BE2C (cell line): Measurements from ENCODE around the gene RANGAP1.

ENCODE experiments used
- DNase-seq: peaks from one replicate; pipeline ENCODE4 v3.0.0-alpha.2; 2020
- H3K27me3 ChIP-seq: fragments of 250-450 bp; sonication (Bioruptor Pico); 2 replicates; pipeline ENCODE4 v1.5.1; 2020; ENCODE audit warnings: mild to moderate bottlenecking
- H3K36me3 ChIP-seq: fragments of 250-450 bp; sonication (Bioruptor Pico); 2 replicates; pipeline ENCODE4 v1.5.1; 2020; ENCODE audit warnings: mild to moderate bottlenecking
- H3K4me1 ChIP-seq: fragments of 250-450 bp; sonication (Bioruptor Pico); 2 replicates; pipeline ENCODE4 v1.5.1; 2020
- H3K4me3 ChIP-seq: 2 replicates; pipeline ENCODE4 v1.5.1; 2011; ENCODE audit warnings: low read depth, low read length
- H3K9me3 ChIP-seq: fragments of 250-450 bp; sonication (Bioruptor Pico); 2 replicates; pipeline ENCODE4 v1.5.1; 2020
- CTCF ChIP-seq: IDR thresholded peaks from 2 replicates; pipeline ENCODE4 v1.5.1; 2012; ENCODE audit warnings: mild to moderate bottlenecking, low read depth, low read length

Gene RANGAP1

GRCh38 chr22:41243361-41243760 lies 42.6 kb downstream of the RANGAP1 start:
- no peak for TF ChIP-seq CTCF
- H3K36me3 ChIP-seq, result peaks cover 30% of the 10 kb centered on the region

GRCh38 chr22:41242396-41243117 lies 43.4 kb downstream of the RANGAP1 start:
- DNase-seq, result no peak
- Histone ChIP-seq H3K4me1 (peaks cover 3% of the 10 kb centered on the region; the same call in 1 of the 2 replicates), H3K27me3 (no peaks in the 10 kb centered on the region), H3K36me3 (peaks cover 23% of the 10 kb centered on the region), H3K4me3 (no peak overlapping the region), H3K9me3 (no peaks in the 10 kb centered on the region)
- no peak for TF ChIP-seq CTCF

More at GRCh38 chr22:41243361-41243760, 42.6 kb downstream of the RANGAP1 start:
- no peak overlapping the region for H3K4me3 ChIP-seq
- H3K9me3 ChIP-seq, result no peaks in the 10 kb centered on the region
- H3K27me3 ChIP-seq, result no peaks in the 10 kb centered on the region
- no peak for DNase-seq
- H3K4me1 ChIP-seq, result peaks cover 3% of the 10 kb centered on the region; the same call in 1 of the 2 replicates

- no peak for TF ChIP-seq CTCF
- DNase-seq, result no peak
- Histone ChIP-seq H3K36me3 (peaks cover 10% of the 10 kb centered on the region), H3K27me3 (no peaks in the 10 kb centered on the region), H3K9me3 (no peaks in the 10 kb centered on the region), H3K4me1 (peaks cover 3% of the 10 kb centered on the region; the same call in 1 of the 2 replicates), H3K4me3 (no peak overlapping the region)
Observed at GRCh38 chr22:41241133-41241676, 44.8 kb downstream of the RANGAP1 start.

GRCh38 chr22:41240377-41241132 lies 45.4 kb downstream of the RANGAP1 start, which contains the start of gene CHADL:
TSS of gene CHADL (minus strand) at chr22:41240931. CDS start at chr22:41240881, 50 bp downstream.
- H3K36me3 ChIP-seq, result peaks cover 5% of the 10 kb centered on the region; the same call in 1 of the 2 replicates
- H3K27me3 ChIP-seq, result no peaks in the 10 kb centered on the region
- no peak within 1 kb of the TSS for H3K4me3 ChIP-seq
- H3K4me1 ChIP-seq, result peaks cover 3% of the 10 kb centered on the region; the same call in 1 of the 2 replicates
- peak; percentile 73 for DNase-seq
- TF ChIP-seq CTCF, result no peak
- H3K9me3 ChIP-seq, result no peaks in the 10 kb centered on the region

DNA sequence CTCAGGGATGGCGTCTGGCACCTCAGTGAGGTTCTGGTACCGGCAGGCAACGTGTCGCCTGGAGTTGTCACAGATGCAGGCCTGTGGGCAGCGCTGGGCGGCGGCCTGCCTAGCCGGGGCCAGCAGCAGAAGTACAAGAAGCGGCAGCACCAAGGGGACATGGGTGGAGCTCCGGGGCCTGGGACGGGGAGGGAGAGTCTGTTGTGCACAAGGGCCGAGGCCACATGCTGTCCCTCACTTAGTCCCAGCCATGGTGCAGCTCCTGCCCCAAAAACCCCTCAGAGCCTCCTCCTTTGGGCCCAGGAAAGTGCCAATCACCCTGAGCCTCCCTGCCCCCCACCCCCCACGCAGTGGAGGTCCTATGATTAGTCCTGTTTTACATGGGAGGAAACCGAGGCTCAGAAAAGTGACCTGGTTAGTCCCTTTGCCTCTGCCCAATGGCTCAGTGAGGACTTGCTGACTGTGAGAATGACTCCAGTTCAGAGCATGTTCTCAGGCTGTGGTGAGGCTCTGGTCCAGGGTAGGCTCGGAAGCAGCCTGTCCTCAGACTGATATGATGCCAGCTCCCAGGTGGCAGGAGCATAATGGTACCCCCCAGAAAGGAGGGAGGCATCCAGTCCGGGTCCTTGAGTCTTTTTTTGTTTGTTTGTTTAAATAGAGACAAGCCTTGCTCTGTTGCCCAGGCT lies 46.4 kb downstream of the RANGAP1 start:
- no peak for TF ChIP-seq CTCF
- Histone ChIP-seq H3K27me3 (no peaks in the 10 kb centered on the region), H3K4me3 (no peak overlapping the region), H3K9me3 (no peaks in the 10 kb centered on the region), H3K36me3 (no peaks in the 10 kb centered on the region; the same call in 1 of the 2 replicates), H3K4me1 (peaks cover 3% of the 10 kb centered on the region; the same call in 1 of the 2 replicates)
- no peak for DNase-seq
